NCI-H82 treated with DMSO at 0.1 percent for 48 hours (cell line): ENCODE measurements around the gene EFR3B.
"Not testable (repeated sequence)": the region's sequence is repeated elsewhere in the genome, so short reads cannot be mapped to it uniquely, and the experiment has no call there.

Experiments
- DNase-seq: peaks from one replicate; lab custom pipeline; 2025; ENCODE audit not compliant: unreplicated experiment; lab: John Stamatoyannopoulos, UW

Gene EFR3B, protein sequence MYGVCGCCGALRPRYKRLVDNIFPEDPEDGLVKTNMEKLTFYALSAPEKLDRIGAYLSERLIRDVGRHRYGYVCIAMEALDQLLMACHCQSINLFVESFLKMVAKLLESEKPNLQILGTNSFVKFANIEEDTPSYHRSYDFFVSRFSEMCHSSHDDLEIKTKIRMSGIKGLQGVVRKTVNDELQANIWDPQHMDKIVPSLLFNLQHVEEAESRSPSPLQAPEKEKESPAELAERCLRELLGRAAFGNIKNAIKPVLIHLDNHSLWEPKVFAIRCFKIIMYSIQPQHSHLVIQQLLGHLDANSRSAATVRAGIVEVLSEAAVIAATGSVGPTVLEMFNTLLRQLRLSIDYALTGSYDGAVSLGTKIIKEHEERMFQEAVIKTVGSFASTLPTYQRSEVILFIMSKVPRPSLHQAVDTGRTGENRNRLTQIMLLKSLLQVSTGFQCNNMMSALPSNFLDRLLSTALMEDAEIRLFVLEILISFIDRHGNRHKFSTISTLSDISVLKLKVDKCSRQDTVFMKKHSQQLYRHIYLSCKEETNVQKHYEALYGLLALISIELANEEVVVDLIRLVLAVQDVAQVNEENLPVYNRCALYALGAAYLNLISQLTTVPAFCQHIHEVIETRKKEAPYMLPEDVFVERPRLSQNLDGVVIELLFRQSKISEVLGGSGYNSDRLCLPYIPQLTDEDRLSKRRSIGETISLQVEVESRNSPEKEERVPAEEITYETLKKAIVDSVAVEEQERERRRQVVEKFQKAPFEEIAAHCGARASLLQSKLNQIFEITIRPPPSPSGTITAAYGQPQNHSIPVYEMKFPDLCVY

GRCh38 chr2:25041928-25042320, at the start of gene EFR3B:
Gene EFR3B (plus strand): TSS chr2:25042076. CDS start chr2:25042313, 237 bp downstream.
- DNase-seq: peak; percentile 86

GRCh38 chr2:24993406-24994145, 48.3 kb upstream of the EFR3B start:
- DNase-seq: no peak

GRCh38 chr2:24994146-24994724, 47.6 kb upstream of the EFR3B start:
- DNase-seq: no peak

DNA sequence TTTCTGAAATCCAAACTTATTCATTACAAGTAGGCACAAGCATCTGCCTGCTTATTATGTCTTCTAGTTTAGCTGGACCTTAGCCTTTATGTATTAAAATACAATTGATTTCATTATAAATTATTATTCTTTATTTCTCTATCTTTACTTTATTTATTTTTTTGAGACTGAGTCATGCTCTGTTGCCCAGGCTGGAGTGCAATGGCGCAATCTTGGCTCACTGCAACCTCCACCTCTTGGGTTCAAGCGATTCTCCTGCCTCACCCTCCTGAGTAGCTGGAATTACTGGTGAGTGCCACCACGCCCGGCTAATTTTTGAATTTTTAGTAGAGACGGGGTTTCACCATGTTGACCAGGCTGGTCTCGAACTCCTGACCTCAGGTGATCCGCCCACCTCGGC, 42.8 kb upstream of the EFR3B start:
- DNase-seq: not testable (repeated sequence)

GRCh38 chr2:25000036-25000435, 41.8 kb upstream of the EFR3B start:
- no peak for DNase-seq

DNA sequence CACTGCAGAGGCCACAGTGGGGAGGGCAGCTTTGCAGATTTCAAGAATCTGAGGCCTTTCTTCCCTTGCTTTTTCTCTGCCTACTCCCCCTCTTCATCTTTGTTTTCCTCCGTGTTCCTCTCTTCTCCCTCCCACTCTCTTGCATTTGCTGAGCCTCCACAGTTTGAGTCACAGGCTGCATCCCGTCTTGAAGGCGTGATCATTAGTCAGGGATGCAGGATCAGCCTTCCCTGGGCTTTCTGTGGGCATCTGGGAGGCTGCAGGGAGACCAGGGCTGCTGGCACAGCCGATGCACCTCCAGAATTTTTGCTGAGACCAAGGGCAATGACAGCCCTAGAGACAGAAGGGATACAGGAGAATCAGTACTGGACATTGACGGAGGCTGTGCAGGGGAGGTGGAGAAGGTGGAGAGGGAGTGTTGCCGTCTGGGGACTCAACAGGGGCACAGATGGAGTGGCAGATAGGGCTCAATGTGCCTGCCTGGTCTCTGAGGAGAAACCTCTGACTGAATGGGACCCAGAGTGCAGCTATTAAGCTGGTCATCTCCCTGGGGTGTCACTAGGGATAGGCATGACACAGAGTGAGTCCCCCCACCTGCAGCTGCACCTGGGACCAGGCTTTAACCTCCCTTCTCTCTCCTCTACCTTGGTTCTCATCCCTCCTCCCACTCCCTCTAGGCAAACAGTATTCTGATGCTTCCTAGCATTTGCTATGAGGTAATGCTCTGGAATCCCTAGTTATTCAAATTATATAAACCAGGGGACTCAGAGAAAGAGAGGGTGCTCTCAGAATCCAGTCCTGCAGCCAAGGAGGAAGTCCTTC, 41.2 kb upstream of the EFR3B start:
- no peak for DNase-seq

DNA sequence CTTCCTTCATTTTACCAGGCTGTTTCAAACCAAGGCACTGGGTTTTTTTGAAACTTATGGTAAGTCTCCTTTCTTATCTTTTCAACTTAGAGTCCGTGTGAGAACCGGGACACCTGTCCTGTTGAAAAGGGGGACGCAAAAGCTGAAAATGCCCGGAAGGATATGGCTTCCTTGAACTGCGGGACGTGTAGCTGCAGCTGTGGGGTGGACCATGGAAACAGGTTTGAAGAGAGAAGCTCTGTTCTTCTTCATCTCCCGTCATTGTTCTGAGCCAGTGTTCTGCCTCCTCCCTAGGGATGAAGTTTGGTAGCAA, 40.6 kb upstream of the EFR3B start:
- DNase-seq: no peak

- DNase-seq: no peak
These were observed 39.8 kb upstream of the EFR3B start for GRCh38 chr2:25002066-25002465.

DNA sequence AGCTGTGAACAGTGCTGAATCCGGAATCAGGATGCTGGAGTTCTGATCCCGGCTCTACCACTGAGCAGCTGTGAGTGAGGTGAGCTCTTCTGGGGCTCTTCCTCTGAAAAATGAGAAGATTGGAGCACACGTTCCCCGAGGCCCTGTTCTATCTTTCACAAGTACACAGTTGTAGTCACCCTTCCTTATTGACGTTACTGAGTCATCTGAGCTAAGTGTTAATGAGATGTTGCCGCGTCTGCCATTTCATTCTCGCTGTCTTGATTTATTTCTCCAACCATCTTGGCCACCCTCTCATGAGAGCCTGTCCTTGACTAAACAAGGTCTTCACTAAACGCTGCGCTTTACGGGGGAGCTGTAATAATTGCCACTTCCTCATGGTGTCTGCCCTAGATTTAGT, 31.9 kb upstream of the EFR3B start:
- DNase-seq: no peak

- not testable (repeated sequence) for DNase-seq
These were observed 30.5 kb upstream of the EFR3B start for GRCh38 chr2:25011342-25011741.

DNA sequence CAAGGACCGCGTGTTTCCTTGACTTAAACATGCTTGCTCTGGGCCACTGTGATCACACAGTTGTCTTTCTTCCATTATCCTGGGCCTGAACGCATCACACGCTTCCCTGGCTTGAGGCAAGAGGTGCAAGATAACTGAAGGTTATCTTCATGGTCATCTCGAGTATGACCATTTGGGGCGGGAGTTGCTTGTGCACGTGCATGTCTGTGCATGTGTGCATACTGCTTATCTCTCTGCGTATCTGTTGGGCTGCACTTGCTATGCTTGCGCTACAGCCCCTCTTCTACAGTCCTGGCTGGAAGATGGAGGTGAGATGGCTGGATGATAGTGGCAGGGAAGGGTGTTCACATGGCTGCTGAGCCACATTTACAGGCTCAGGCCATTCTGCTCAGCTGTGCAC, 27.2 kb upstream of the EFR3B start:
- no peak for DNase-seq

DNA sequence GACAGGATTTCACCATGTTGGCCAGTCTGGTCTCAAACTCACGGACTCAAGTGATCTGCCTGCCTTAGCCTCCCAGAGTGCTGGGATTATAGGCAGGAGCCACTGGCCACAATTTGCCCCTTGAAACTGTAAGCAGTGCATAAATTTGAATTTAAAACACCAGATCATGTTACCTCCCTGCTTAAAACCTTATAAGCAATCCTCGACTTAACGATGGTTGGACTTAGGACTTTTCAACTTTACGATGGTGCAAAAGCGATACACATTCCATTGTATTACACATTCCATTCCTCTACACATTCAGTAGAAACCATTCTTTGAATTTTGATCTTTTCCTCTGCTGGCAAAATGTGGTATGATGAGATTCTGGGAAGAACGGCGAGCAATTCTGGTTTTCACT, 23.2 kb upstream of the EFR3B start:
- DNase-seq: no peak

DNA sequence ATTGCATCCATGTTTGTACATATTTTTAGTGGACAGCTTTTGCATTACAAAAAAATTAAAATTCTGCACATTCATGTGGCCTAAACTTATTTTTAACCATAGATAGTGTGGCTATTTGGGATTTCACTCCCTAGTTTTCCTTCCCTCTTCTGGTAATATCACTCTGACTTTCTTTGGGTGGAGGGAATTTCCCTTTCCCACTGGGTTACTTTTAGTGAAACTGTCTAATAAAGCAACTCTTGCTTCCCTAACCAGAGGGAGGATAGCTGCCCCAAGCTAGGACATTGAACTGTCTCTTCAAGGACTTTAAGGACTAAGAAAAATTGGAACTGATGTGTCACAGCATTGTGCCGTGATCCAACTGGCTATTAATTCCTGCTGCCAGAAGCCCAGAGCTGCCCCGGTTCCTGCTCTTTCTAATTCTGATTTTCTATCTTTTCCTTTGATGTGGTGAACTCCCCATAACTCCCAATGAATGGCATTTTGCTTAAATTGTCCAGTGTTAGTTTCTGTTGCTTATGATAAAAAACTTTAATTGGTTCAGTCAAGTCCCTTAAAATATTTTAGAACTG, 20.0 kb upstream of the EFR3B start:
- DNase-seq: no peak

GRCh38 chr2:25023333-25023732, 18.5 kb upstream of the EFR3B start:
- no peak for DNase-seq

DNA sequence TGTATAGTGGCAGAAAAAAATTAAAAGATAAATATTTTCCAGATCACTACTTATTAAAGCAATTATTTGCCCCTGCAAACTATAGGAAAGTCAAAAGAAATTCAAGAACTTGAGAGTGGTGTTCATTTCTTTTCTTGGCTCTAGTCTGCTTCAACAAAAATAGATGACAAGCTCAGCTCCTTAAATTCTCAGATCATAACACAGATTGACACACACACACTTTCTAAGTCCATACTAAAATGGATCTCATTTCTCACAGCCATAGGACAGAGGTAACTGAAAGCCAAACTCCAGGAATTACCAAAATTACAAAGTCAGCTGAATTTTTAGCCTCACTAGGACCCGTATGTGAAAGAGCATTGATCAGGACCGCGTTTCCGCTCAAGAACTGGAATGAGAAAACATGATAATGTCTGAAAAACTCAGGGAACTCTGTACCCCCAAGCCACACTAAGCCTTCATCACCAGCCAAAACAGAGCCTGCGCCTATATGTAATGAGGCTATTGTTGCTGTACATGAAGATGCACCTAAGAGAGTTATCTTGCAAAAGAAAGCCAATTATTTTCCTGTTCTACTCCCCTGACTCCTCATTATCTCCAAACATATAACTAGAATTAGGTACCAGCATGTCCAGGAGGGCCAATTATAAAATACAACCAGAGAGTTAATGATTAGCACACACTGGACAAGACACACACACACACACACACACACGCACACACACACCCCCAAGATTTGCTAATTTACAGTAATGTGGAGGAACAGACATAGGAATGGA, 16.5 kb upstream of the EFR3B start:
- DNase-seq: no peak

GRCh38 chr2:25026008-25026530, 15.8 kb upstream of the EFR3B start:
- DNase-seq: no peak

DNA sequence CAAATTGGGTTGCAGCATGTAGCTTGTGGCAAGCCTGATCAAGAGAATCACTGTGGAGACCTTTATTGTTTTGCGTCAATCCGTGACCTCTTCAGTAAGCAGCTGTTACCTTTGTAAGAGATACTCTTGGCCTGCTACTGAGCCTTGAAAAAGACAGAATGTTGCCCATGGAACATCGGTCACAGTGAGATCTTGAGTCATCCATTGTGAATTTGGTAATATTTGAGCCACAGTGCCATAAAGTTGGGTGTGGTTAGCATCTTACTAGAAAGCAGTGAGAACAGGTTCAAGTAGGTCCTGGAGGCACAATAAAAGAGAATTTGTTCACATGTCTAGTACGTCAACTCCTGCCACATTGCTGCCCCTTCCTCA, 12.7 kb upstream of the EFR3B start:
- no peak for DNase-seq

DNA sequence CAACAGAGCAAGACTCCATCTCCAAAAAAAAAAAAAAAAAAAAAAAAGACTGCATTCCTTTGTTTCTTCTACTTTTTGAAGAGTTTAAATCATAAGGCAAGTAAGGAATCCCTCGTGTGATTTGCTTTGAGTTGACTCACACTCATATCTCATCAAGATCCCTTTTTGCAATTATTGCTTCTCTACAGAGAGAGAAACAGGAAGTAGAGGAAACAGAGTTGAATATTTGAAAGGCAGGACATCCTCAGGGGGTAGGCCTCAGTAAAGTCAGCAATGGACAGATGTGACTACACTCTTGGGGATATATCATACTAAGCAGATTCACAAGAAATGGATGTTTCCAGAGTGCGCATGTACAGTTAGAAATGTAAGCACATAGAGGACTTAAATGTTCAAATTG, 11.2 kb upstream of the EFR3B start:
- DNase-seq: no peak

- DNase-seq: no peak
These were observed 9.8 kb upstream of the EFR3B start for GRCh38 chr2:25032094-25032493.
